Naive B cell (primary cell): Measurements from ENCODE around the gene VPREB1. TPM values are rescaled to one million over a fixed set of nuclear protein-coding genes. Genes with fewer than 3 reads are reported as not detected.
"Not testable (repeated sequence)": the region's sequence is repeated elsewhere in the genome, so short reads cannot be mapped to it uniquely, and the experiment has no call there.

Experiments
- ATAC-seq, 2 donors: fragments of 150-1000 bp; cut with Tn5 transposase; 2 replicates each; pipeline ENCODE4 v1.10.0; 2021; ENCODE audit warnings: low read depth in 2 of 2, mild to moderate bottlenecking in 2 of 2, moderate library complexity in 2 of 2
- DNase-seq: peaks from one replicate; pipeline ENCODE4 v3.0.0; 2022
- H3K27ac Mint-ChIP-seq, 6 donors: one replicate each; pipeline ENCODE4 v1.8.0; 2020 to 2022; ENCODE audit warnings: mild to moderate bottlenecking in 6 of 6, mixed read lengths in 6 of 6, moderate library complexity in 5 of 6, inconsistent platforms in 2 of 6
- H3K27me3 Mint-ChIP-seq, 3 donors: one replicate each; pipeline ENCODE4 v1.8.0; 2021 to 2022; ENCODE audit warnings: mixed read lengths in 3 of 3, mild to moderate bottlenecking in 1 of 3
- H3K36me3 Mint-ChIP-seq, 2 donors: one replicate each; pipeline ENCODE4 v1.8.0; 2020 to 2022; ENCODE audit warnings: mixed read lengths in 2 of 2, inconsistent platforms in 1 of 2, mild to moderate bottlenecking in 1 of 2
- H3K4me1 Mint-ChIP-seq, 3 donors: one replicate each; pipeline ENCODE4 v1.8.0; 2020 to 2022; ENCODE audit warnings: mixed read lengths in 3 of 3, inconsistent platforms in 1 of 3, mild to moderate bottlenecking in 1 of 3, moderate library complexity in 1 of 3
- H3K4me3 Mint-ChIP-seq, 8 donors: one replicate each; pipeline ENCODE4 v1.8.0; 2020 to 2022; ENCODE audit warnings: mild to moderate bottlenecking in 8 of 8, mixed read lengths in 8 of 8, moderate library complexity in 8 of 8, inconsistent platforms in 2 of 8
- H3K9me3 Mint-ChIP-seq, 7 donors: one replicate each; pipeline ENCODE4 v1.8.0; 2020 to 2022; ENCODE audit warnings: mixed read lengths in 7 of 7, mild to moderate bottlenecking in 5 of 7, inconsistent platforms in 2 of 7, moderate library complexity in 1 of 7
- polyA plus RNA-seq, 6 donors: library from polyadenylated mRNA; unstranded; fragments of 300-500 nt; fragmentation: Illumina TruSeq; gene quantifications; one replicate each; pipeline ENCODE4 v1.2.3, GENCODE V29; 2021; ENCODE audit warnings: low read depth in 6 of 6

VPREB1 gene
- polyA plus RNA-seq, 6 donors from 2014 or later, result 1.2 to 23.1 (median 5.9) TPM

DNA sequence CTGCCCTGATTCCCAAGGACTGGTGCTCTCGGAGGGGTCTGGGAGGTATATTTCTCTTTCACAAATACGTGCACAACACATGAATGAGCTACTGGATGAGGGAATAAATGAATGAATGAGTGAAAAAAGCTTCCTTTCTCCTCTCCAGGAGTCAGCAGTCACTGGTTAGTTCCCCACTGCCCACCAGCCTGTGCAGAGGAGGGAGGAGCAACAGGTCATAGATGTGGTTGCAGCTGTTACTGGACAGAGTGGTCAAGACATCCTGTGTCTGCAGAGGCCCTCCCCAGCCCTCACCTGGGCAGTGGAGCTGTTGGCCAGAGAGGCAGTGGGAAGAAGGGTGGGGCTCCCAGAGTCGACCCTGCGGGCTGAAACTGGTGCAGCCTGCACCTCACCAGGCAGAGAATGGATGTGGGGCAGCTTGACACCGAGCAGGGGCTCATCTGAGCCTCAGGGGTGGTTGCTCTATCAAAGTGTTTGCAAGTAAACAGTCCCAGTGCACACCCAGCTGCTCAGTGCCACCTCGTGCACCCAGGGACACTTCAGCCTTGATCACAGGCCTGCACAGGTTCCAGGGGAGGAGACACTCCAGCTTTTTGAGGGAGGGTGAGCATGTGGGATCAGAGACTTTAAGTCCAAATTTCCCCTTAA is 1.4 kb upstream of the VPREB1 start:
- H3K9me3 Mint-ChIP-seq, result no peaks in the 10 kb centered on the region
- H3K36me3 Mint-ChIP-seq, result no peaks in the 10 kb centered on the region
- H3K27ac Mint-ChIP-seq, result peak overlapping the region in 3 of 6 donors; percentile 43 to 65 (median 59)
- H3K4me3 Mint-ChIP-seq, result peak overlapping the region in 7 of 8 donors; percentile 36 to 91 (median 71)
- no peak for DNase-seq
- no peaks in the 10 kb centered on the region for H3K27me3 Mint-ChIP-seq
- no peak for ATAC-seq
- peaks cover 42 to 68% (median 51%) of the 10 kb centered on the region in 3 donors for H3K4me1 Mint-ChIP-seq

GRCh38 chr22:22245256-22245909 is 797 bp downstream of the VPREB1 start:
- H3K4me3 Mint-ChIP-seq, result peak overlapping the region in 7 of 8 donors; percentile 56 to 86 (median 79)
- H3K4me1 Mint-ChIP-seq, result peaks cover 62 to 89% (median 72%) of the 10 kb centered on the region in 3 donors
- H3K27ac Mint-ChIP-seq, result peak overlapping the region; percentile 77 to 90 (median 81)
- DNase-seq (no peak), ATAC-seq (no peak)
- H3K36me3 Mint-ChIP-seq, result no peaks in the 10 kb centered on the region
- H3K27me3 Mint-ChIP-seq, result no peaks in the 10 kb centered on the region
- H3K9me3 Mint-ChIP-seq, result no peaks in the 10 kb centered on the region

- Mint-ChIP-seq H3K4me1 (peaks cover 65 to 91% (median 77%) of the 10 kb centered on the region in 3 donors), H3K27me3 (no peaks in the 10 kb centered on the region), H3K27ac (peak overlapping the region in 5 of 6 donors; percentile 42 to 90 (median 81)), H3K4me3 (peak overlapping the region in 6 of 8 donors; percentile 56 to 82 (median 79)), H3K9me3 (no peaks in the 10 kb centered on the region), H3K36me3 (no peaks in the 10 kb centered on the region)
- DNase-seq (no peak), ATAC-seq (no peak)
Observed at GRCh38 chr22:22245935-22246525, 1.4 kb downstream of the VPREB1 start.

GRCh38 chr22:22246706-22247105 is 2.1 kb downstream of the VPREB1 start:
- no peaks in the 10 kb centered on the region for H3K9me3 Mint-ChIP-seq
- H3K4me3 Mint-ChIP-seq, result peak overlapping the region in 2 of 8 donors; percentile 24 to 26
- no peak for ATAC-seq
- no peaks in the 10 kb centered on the region for H3K27me3 Mint-ChIP-seq
- no peaks in the 10 kb centered on the region for H3K36me3 Mint-ChIP-seq
- H3K27ac Mint-ChIP-seq, result peak overlapping the region in 1 of 6 donors; percentile 52
- H3K4me1 Mint-ChIP-seq, result peaks cover 59 to 86% (median 73%) of the 10 kb centered on the region in 3 donors
- DNase-seq, result no peak

GRCh38 chr22:22248878-22249277 is 4.3 kb downstream of the VPREB1 start:
- no peaks in the 10 kb centered on the region for H3K27me3 Mint-ChIP-seq
- no peaks in the 10 kb centered on the region for H3K36me3 Mint-ChIP-seq
- peak overlapping the region in 5 of 6 donors; percentile 12 to 84 (median 26) for H3K27ac Mint-ChIP-seq
- ATAC-seq, result peak; percentile 37 to 51
- H3K9me3 Mint-ChIP-seq, result no peaks in the 10 kb centered on the region
- DNase-seq, result no peak
- H3K4me3 Mint-ChIP-seq, result peak overlapping the region in 6 of 8 donors; percentile 27 to 76 (median 68)
- peaks cover 45 to 64% (median 60%) of the 10 kb centered on the region in 3 donors for H3K4me1 Mint-ChIP-seq

DNA sequence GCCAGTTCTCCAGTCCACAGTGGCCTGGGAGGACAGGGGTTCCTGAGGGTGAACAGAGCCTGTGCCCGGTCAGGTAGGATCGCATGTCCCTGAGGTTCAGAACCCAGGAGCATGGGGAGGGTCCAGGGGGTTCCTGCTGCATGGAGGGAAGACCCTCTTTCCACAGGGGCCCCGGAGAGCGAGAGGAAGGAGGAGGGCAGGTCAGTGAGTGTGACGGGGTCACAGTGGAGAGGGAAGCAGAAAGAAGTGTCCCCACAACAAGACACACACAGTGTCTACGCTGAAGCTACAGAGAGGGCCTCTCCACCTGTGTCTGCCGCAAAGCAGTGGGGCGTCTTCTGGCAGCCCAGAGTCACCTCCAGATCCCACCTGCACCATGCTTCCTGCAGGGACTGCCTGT is 6.1 kb downstream of the VPREB1 start:
- H3K27ac Mint-ChIP-seq, result peak overlapping the region in 5 of 6 donors; percentile 24 to 95 (median 76)

DNA sequence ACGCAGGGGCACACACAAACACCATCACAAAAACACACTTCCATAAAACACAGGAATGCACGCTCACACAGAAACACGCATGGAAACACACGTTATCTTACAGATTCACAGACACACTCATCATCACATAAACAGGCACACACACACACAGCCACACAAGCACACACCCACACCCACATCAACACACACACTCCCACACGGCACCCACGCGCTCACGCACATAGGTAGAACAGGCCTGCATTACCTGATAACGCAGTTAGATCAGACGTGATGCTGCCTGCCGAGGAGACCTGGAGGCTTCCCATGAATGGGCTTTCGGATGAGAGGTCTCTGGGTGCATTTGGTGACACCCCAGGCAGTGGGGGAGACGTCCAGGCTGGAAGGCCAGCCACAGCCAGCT is 11.5 kb downstream of the VPREB1 start:
- not testable (repeated sequence) for DNase-seq, H3K4me1 Mint-ChIP-seq, H3K9me3 Mint-ChIP-seq, H3K4me3 Mint-ChIP-seq, ATAC-seq, H3K36me3 Mint-ChIP-seq, H3K27me3 Mint-ChIP-seq
- H3K27ac Mint-ChIP-seq, result peak overlapping the region in 1 of 6 donors; percentile 5

More for the DNA sequence above, 6.1 kb downstream of the VPREB1 start:
- ATAC-seq, H3K9me3 Mint-ChIP-seq, DNase-seq, H3K36me3 Mint-ChIP-seq, H3K27me3 Mint-ChIP-seq: not testable (repeated sequence)
- Mint-ChIP-seq H3K4me1 (peaks cover 29 to 46% (median 46%) of the 10 kb centered on the region in 3 donors), H3K4me3 (peak overlapping the region in 1 of 8 donors; percentile 49)

DNA sequence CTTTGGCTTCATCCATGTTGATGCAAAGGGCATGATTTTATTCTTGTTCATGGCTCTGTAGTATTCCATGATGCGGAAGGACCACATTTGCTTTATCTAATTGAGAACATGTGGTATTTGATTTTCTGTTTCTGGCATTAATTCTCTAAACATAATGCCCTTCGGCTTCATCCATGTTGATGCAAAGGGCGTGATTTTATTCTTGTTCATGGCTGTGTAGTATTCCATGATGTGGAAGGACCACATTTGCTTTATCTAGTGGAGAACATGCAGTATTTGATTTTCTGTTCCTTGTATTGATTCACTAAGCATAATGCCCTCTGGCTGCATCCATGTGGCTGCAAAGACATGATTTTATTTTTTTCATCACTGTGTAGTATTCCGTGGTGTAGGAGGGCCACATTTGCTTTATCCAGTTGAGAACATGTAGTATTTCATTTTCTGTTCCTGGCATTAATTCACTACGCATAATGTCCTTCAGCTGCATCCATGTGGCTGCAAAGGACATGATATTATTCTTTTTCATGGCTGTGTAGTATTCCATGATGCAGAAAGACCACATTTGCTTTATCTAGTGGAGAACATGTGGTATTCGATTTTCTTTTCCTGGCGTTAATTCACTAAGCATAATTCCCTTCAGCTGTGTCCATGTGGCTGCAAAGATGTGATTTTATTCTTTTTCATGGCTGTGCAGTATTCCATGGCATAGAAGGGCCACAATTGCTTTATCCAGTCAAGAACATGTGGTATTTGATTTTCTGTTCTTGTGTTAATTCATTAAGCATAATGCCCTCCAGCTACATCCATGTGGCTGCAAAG is 14.2 kb downstream of the VPREB1 start:
- not testable (repeated sequence) for H3K27me3 Mint-ChIP-seq, DNase-seq, H3K36me3 Mint-ChIP-seq, H3K4me1 Mint-ChIP-seq, H3K9me3 Mint-ChIP-seq, H3K4me3 Mint-ChIP-seq, H3K27ac Mint-ChIP-seq, ATAC-seq

- not testable (repeated sequence) for H3K27ac Mint-ChIP-seq, H3K4me1 Mint-ChIP-seq, H3K4me3 Mint-ChIP-seq, H3K9me3 Mint-ChIP-seq, H3K27me3 Mint-ChIP-seq, DNase-seq, ATAC-seq, H3K36me3 Mint-ChIP-seq
Observed at GRCh38 chr22:22260169-22260568, 15.6 kb downstream of the VPREB1 start.

GRCh38 chr22:22260586-22260985 is 16.0 kb downstream of the VPREB1 start:
- not testable (repeated sequence) for H3K27ac Mint-ChIP-seq, H3K27me3 Mint-ChIP-seq, DNase-seq, ATAC-seq, H3K4me1 Mint-ChIP-seq, H3K4me3 Mint-ChIP-seq, H3K36me3 Mint-ChIP-seq, H3K9me3 Mint-ChIP-seq

- not testable (repeated sequence) for H3K36me3 Mint-ChIP-seq, ATAC-seq, H3K4me3 Mint-ChIP-seq, DNase-seq, H3K27me3 Mint-ChIP-seq, H3K9me3 Mint-ChIP-seq, H3K4me1 Mint-ChIP-seq
- peak overlapping the region in 1 of 6 donors; percentile 58 for H3K27ac Mint-ChIP-seq
Observed at GRCh38 chr22:22262332-22263074, 17.9 kb downstream of the VPREB1 start.

GRCh38 chr22:22263823-22264222 is 19.2 kb downstream of the VPREB1 start:
- ATAC-seq, DNase-seq, H3K9me3 Mint-ChIP-seq, H3K4me3 Mint-ChIP-seq, H3K27me3 Mint-ChIP-seq, H3K27ac Mint-ChIP-seq, H3K36me3 Mint-ChIP-seq, H3K4me1 Mint-ChIP-seq: not testable (repeated sequence)
